D721Med (cell line): Measurements from ENCODE around the gene RTL5.

Experiments
- DNase-seq: peaks from one replicate; pipeline ENCODE4 v3.0.0; 2011; ENCODE audit warnings: low spot score; ENCODE audit not compliant: insufficient read length
- FAIRE-seq: peaks from 2 replicates; lab custom pipeline; 2011; peaks lifted over from hg19 to GRCh38; lab: Jason Lieb, UNC
- TF ChIP-seq, protein P1 (sequence below): IDR thresholded peaks from 2 replicates; pipeline ENCODE4 v1.5.1; 2012; ENCODE audit warnings: mild to moderate bottlenecking, control low read depth; ENCODE audit not compliant: insufficient read depth; ENCODE audit errors: missing control alignments

Gene RTL5

DNA sequence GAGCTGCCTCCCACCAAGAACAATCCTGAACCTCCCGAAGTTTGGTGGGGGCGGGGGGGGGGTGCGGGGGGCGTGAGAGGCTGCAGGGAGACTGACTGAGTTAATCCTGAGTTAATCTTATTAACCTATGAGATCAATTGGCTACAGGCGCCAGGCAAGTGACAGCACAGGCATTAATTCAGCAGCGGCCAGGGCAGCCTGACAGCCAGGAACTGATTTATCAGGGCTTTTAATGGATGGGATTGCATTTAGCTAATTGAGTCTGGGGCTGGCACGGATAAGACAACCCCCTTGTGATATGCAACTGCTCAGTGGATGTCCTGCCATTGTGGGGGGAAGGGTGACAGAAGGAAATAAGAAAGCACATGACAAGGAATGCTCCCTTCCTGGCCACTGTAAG lies 16.3 kb downstream of the RTL5 start:
- TF ChIP-seq, protein P1, sequence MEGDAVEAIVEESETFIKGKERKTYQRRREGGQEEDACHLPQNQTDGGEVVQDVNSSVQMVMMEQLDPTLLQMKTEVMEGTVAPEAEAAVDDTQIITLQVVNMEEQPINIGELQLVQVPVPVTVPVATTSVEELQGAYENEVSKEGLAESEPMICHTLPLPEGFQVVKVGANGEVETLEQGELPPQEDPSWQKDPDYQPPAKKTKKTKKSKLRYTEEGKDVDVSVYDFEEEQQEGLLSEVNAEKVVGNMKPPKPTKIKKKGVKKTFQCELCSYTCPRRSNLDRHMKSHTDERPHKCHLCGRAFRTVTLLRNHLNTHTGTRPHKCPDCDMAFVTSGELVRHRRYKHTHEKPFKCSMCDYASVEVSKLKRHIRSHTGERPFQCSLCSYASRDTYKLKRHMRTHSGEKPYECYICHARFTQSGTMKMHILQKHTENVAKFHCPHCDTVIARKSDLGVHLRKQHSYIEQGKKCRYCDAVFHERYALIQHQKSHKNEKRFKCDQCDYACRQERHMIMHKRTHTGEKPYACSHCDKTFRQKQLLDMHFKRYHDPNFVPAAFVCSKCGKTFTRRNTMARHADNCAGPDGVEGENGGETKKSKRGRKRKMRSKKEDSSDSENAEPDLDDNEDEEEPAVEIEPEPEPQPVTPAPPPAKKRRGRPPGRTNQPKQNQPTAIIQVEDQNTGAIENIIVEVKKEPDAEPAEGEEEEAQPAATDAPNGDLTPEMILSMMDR, result no peak
- DNase-seq, result no peak
- FAIRE-seq, result no peak

DNA sequence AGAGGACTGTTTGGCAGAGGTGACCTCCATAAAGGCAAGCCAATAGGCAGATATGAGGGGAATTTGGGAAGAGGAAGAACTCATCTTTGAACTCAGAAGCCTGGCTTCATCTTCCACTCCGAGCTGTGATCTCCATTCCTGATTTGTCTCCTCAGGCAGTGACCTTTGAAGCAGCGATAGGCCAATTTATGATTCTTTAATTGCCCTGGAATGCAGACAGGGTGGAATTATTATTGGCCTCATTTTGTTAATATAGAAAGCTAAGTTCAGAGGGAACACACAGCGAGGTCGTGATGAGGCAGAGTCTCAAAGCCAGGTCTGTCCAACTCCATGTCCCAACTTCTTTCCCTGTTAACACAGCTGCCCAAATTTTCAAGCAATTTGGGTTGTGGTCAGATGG lies 16.9 kb downstream of the RTL5 start:
- no peak for DNase-seq
- FAIRE-seq, result peak; percentile 48
- TF ChIP-seq, protein P1, result no peak

DNA sequence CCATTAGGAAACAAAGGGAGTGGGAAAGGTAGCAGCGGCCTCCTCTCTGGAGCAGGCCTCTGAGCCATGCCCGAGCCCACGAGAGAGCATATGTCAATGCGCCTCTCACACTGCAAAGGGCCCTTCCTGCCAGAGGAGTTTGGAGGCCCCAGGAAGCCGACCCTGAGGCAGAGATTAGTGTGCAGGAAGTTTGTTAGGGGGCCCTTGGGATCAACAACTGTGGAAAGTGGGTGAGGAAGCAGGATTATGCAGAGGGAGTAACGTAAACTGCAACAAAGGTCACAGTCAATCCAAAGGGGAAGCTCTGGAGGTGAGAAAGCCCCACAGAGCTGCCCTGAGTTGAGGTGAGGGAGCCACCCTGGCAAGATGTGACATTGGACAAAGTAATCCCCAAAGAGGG lies 17.4 kb downstream of the RTL5 start:
- TF ChIP-seq, protein P1, result no peak
- FAIRE-seq, result no peak
- no peak for DNase-seq

DNA sequence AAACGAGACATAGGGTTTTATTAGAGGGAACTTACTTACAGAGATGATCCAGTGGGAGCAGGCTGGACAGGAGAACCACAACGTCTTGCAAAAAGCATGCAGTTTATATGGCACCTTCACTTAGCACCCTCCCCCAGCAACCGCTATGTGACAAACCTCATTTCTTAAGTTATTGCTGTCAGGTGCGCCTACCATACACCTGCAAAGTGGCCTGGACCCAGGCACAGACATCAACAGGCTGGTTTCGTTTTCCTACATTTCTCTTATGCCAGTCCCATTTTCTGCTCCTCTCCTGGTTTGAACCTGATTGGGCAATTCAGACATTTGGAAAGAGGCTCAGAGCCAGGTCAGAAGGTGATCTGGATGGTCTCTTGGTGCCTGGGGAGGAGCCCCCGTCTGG lies 18.3 kb downstream of the RTL5 start:
- DNase-seq, result no peak
- FAIRE-seq, result no peak
- TF ChIP-seq, protein P1, result no peak

DNA sequence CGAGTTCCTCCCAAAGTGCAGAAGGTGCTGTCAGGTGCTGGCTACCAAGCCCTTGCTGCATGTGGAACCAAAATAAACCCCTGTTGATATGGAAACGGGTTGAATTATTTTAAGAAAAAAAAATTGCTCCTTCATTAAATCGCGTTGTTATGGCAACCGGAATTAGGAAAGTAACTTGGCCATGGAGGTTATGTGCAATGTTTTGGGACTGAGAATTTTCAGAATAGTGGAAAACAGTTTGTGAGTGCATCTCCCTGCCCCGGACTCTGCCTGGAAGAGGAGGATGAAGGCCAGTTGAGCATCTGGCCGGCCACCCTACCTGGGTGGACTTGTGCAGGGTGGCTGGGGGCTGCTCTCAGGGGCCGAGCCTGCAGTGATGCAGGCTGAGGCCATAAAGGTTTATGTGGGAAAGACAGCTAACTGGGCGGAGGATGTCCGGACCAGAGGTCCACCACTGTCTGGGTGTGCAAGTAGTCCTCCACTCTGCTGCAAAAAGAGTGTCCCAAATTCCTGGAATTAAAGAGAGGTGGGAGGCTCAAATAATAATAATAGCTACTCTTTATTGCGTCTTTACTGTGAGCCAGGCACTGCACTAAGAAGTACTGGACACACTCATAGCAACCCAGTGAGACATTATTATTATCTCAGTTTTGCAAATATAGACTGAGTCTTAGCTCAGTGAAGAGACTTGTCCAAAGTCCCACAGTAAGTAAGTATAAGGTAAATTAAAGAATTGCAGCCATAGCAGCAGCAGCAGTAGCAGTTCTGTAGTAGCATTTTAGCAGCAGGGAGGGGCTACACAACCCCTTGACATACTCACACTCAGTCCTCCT lies 20.6 kb downstream of the RTL5 start:
- FAIRE-seq, result no peak
- no peak for DNase-seq
- TF ChIP-seq, protein P1, result no peak

DNA sequence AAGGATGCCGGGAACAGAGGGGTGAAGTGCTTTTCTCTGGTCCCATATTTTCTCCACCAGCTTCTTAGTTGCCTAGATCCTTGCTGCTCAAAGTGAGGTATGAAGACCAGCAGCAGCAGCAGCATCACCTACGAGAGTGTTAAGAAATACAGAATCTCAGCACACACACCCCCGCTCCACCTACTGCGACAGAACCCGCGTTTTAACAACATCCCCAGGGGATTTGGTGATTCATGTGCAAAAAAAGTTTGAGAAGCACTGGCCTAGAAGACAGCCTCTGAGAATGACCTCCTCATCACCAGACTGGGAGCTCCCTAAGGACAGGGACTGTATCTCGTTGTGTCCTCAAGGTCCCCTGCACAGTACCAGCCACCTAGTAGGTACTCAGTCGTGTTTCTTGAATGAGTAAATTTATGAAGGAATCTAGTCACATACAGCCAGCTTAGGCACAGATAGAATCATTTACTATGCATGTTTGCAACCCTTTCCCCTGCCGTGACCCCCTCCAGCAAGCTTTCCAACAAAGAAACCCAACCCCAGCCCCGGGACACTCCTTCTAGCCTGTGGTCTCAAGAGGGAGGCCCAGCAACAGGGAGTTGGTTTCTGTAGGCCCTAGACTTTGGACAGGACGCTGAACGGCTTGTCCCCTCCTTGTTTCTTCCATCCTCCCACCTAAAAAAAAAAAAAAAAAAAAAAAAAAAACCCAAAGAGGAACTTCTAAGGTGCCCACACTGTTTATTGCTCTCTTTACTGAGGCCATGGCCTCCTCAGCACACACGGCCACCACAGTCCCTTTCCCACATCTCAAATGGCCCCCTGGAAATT lies 21.5 kb downstream of the RTL5 start:
- FAIRE-seq, result no peak
- TF ChIP-seq, protein P1, result no peak
- DNase-seq, result no peak

DNA sequence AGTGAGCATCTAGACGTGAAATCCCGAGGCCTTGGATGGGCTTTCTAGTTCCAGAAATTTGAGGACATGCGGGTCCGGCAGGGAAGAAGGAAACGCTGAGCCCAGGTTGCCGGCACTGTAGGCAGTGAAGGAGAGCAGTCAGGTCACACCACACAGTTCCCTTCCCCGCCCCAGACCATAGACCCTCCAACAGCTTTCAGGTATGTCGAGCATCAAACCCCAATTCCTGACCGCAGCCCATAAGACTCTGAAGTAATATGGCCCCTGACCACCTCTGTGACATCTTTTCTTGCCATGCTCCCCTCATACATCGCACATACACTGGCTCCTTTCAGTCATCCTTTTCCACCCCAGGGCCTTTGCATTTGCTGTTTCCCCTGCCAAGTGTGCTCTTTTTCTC lies 23.0 kb downstream of the RTL5 start:
- DNase-seq, result no peak
- no peak for FAIRE-seq
- TF ChIP-seq, protein P1, result no peak
